Left renal cortex interstitium (tissue), 4 donors: ENCODE measurements around the gene UCMA. TPM values are rescaled to one million over a fixed set of nuclear protein-coding genes. Genes with fewer than 3 reads are reported as not detected.
"Not testable (repeated sequence)": the region's sequence is repeated elsewhere in the genome, so short reads cannot be mapped to it uniquely, and the experiment has no call there.

Experiments
- DNase-seq, 4 donors: peaks; one replicate each; pipeline ENCODE4 v3.0.0-alpha.2; 2013; ENCODE audit warnings: low read depth in 4 of 4, low spot score in 2 of 4, missing footprints in 1 of 4
- polyA plus RNA-seq, 4 donors: library from polyadenylated mRNA; unstranded; fragments of 120-200 nt; gene quantifications; one replicate each; pipeline ENCODE4 v1.2.1, GENCODE V29; 2013; ENCODE audit not compliant: insufficient read length in 4 of 4

The UCMA gene, protein sequence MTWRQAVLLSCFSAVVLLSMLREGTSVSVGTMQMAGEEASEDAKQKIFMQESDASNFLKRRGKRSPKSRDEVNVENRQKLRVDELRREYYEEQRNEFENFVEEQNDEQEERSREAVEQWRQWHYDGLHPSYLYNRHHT
- polyA plus RNA-seq, result not detected

DNA sequence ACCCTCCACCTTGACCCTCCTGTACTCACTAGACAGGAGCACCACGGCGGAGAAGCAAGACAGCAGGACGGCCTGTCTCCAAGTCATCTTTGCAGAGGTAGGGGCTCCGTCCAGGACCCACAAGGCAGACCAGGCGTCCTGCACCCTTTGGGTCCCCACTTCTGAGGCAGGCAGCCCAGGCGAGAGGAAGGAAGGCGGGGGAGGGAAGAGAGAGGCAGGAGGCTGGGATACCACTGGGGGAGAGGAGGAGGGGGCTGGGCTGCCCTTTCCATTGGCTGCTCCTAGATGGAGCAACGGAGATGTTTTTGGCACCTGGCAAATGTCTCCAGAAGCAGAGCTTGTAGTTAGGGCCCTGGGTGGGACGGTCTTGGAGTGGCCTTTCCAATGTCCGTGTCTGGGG, at the start of gene UCMA:
UCMA (minus strand) TSS at position 203 of the 400 bp plus-strand sequence; CDS start at position 87, 116 bp downstream.
- DNase-seq, result no peak

DNA sequence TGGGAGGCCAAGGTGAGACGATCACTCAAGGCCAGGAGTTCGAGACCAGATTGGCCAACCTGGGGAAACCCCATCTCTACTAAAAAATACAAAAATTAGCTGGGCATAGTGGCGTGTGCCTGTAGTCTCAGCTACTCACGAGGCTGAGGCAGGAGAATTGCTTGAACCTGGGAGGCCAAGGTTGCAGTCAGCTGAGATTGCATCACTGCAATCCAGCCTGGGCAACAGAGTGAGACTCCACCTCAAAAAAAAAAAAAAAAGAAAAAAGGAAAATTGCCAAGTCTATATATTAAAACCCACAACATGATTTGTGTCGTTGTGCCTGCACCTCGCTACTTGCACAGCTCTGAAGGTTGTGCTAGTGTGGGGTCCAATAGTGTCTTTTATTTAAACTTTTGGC, 48.2 kb upstream of the UCMA start:
- DNase-seq, result not testable (repeated sequence)

DNA sequence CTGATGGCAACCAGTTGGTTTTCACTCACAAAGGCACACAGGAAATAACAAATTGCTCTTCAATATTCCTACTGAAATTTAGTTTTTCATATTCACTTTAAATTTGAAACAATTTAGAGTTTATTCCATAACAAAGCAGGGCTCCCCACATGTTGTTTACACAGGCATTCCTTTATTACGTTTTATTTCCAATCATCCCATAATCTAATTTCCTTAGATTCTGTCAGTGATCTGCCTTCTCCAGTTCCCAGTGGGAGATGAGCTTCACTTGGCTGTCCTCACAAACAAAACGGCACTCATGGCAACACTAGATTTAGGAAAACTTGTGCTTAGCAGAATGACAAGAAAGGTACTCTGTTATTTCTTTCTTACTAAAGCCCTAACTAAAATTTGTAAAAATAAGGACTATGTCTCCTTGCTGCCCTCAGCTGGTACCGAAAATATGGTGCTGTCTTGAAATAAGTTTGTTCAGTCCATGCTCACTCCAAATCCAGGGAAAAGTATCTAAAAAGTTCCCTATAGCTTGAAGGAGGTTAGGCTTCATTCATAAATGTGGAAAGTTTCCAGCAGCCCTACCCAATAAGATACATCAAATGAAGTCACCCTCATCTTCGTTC, 42.7 kb upstream of the UCMA start:
- no peak for DNase-seq

DNA sequence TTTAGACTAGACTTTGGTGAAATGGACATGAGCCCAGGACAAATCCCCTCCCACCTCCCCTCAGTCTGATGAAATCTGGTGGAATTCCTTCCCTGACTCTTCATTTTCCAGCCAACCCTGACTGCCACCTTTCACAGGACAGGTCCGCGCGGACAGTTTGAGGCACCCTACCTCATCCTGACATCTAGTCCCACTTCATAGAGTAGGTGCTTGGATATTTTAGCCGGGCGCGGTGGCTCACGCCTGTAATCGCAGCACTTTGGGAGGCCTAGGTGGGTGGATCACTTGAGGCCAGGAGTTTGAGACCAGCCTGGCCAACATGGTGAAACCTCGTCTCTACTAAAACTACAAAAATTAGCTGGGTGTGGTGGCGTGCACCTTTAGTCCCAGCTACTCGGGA, 42.0 kb upstream of the UCMA start:
- DNase-seq, result not testable (repeated sequence)

DNA sequence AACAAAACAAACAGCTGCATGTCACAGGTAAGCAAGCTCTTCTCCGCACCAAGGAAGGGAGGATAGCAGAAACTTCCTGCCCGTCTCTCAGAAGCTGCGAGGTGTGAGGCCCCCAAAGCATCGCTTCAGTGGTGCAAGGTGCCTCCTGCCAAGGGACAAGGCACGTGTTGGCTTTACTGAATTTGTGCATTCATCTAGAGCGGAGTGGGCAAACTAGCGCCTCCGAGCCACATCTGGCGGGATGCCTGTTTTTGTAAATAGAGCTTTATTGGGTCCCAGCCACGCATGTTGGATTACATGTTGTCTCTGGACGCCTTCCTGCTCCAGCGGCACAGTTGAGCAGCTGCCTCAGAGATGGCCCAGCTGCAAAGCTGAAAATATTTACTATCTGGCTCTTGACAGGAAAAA, 38.0 kb upstream of the UCMA start:
- peak in 3 of 4 donors; percentile 34 to 68 (median 57) for DNase-seq

DNA sequence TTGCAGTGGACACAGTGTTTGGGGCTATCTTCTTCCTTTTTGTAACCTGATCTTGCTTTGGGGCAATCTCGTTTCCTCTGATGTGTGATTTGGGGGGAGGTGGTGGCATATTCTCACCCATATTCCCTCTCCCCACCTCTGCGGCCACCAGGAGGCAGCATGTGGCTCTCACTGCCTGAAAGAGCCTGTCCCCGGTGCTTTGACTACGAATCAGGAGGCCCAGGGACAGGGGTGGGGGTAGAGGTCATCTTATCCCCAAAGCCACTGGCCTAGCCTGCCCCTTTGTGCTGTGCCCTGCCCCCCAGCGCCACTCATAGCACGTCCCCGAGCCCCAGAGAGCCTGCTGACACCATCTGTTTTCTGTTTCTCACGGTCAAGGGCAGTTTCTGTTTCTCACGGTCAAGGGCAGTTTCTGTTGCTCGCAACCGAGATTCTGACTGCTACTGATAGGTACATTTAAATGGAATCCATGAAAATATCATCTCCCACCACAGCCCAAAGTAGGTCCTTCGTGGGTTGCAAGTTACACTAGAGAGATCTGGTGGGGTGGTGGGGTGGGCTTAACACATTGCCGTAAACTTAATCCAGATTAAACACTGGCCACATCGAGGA, 37.5 kb upstream of the UCMA start:
- no peak for DNase-seq

DNA sequence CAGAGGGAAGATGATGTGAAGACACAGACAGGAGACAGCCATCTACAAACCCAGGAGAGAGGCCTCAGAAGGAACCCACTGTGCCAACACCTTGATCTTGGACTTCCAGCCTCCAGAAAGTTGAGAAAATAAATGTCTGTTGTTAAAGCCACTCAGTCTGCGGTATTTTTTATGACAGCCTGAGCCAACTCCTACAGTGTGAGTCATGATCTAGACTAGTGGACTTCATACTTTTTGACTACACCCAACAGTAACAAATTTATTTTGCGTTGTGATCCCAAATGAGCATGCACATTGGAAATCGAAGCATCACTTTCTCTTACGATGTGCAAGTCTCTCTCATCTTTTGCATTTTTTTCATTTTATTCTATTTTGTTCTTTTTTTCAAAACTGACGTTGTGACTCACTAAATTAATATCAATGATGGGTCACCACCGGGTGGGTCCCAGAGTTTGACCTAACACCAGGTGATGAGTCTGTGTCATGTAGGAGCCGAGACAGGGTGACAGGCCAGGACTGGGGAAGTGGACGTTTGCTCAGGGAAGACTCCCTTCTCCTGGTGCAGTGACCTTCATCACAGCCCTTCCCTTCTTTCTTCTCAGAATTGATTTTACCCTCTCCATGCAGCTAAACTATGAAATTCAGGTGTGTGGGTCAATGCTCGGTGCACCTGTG, 36.8 kb upstream of the UCMA start:
- DNase-seq, result no peak

DNA sequence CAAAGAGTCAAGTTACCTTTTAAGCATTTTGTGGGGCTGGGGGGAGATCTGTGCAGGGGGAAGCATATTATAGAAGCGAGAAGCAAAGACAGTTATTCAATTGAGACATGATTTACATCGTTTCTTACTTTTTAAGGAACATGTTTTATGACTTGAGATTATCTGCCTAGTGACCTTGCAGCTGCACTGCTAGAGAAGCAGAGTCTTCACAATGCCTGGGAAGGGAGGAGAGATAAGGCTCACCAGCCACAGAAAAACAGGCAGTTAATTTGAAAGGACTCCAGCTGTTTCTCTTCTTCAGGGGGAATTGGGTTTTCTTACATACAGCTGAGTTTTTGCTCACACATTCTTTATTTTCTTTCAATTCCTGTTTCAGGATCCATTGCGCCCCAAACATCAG, 34.7 kb upstream of the UCMA start:
- DNase-seq, result peak in 2 of 4 donors; percentile 53 to 58

DNA sequence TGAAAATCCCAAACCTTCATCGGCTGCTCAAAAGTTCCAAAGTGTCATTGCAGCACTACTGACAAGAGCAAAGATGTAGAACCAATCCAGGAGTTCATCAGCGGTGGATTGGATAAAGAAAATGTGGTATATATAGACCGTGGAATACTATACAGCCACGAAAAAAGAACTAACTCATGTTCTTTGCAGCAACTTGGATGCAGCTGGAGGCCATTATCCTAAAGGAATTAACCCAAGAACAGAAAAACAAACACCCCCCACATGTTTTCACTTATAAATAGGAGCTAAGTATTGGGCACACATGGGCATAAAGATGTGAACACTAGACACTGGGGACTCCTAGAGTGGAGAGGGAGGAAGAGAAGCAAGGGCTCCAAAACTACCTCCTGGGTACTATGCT, 34.1 kb upstream of the UCMA start:
- no peak for DNase-seq

DNA sequence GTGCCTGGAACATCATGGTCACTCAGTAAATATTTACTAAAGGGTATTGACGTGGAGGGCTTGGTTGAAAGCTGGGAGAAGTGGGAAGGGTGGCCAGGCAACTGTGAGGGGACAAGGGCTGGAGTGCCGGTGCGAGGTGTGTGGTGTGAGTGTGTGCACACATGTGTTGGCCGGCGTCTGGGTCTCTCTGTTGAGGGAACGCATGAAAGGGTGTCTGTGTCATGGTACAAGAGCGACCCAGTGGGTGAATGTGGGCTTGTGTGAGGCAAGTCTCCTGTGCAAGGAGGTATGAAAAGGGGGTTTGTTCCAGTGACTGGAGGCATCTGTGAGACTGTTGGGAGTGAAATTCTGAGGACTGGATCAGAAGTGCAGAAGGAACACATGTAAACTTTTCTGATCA, 29.4 kb upstream of the UCMA start:
- no peak for DNase-seq

DNA sequence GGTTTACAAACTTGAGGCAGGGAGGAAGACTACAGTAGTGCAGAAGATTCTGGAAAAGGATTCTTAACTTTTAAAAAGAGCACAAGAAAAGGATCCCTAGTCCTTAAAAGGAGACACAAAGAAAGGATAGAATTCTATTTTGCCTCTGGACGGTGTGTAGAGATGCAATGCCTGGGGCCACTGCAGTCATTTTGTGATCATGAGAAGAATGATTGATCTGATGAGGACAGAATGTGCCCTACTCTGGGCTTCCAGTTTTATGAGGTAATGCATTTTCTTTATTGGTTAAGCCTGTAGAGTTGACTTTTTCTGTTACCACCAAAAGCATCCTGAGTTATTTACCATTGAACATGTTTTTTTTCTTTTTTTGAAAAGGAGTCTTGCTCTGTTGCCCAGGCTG, 28.3 kb upstream of the UCMA start:
- DNase-seq, result no peak

DNA sequence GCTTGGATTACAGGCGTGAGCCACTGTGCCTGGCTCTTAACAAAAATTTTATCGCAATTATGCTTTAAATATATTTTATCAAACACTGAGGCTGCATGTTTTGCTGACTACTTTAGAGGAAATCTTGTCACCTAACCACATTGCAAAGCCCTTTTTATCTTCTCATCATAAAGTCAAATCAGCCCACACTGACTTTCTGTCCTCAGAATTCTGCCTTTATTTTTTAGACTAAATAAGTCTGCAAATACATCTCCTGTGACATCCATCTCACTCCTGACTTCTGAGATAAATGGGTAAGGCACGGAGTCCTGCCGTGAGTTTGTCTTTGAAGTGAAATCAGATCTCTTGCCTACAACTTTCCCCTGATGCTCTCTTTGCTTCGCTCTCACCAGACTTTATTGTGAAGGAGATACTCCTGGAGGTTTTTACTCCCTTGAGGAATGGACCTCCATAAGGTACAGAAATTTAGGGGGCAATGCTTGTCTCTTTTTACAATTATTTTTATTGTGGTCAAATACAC, 23.5 kb upstream of the UCMA start:
- no peak for DNase-seq

DNA sequence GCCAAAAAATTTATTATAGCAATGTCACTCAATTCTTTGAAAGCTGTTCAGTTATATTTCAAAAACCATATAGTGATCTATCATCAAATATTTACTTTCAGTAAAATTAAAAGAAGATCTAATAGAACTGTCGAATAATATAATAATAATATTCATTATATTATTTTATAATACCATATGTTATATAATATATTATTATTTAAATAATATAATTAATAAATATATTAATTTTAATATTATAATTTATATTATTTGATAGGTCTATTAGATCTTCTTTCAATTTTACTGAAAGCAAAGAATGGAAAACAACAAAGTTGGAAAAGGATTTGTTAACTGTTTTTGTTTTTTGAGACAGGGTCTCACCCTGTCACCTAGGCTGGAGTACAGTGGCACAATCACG, 22.5 kb upstream of the UCMA start:
- no peak for DNase-seq

DNA sequence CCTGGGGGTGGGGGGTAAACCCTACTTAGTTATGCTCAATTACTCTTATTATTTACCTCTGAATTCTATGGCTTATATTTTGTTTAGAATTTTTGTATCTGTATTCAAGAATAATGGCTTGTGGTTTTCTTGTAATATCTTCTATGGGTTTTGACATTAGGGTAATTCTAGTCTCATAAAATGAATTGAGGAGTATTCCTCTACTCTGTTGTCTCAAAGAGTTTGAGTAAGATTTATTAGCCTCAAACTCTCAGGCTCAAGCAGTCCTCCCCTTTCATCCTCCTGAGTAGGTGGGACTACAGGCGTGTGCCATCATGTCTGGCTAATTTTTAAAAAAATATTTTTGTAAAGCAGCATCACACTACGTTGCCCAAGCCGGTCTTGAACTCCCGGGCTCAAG, 19.6 kb upstream of the UCMA start:
- DNase-seq, result no peak

DNA sequence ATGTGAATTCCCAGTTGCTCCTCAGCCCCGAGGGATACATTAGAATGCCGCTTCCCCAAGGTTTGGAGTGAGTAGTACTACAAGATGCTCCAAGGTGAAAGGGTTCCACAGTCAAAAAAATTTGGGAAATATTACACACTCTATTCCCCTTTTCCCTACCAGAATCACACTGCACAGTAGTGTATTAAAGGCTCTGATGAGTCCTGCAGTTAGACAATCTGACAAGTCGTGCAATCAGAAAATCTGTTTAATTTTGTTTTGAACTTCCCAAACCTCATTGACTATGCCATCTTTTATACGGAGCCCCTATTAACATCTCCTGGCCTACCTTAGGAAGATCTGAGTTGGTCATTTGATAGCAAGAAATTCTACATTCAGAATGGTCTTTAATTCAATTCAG, 13.6 kb upstream of the UCMA start:
- no peak for DNase-seq

DNA sequence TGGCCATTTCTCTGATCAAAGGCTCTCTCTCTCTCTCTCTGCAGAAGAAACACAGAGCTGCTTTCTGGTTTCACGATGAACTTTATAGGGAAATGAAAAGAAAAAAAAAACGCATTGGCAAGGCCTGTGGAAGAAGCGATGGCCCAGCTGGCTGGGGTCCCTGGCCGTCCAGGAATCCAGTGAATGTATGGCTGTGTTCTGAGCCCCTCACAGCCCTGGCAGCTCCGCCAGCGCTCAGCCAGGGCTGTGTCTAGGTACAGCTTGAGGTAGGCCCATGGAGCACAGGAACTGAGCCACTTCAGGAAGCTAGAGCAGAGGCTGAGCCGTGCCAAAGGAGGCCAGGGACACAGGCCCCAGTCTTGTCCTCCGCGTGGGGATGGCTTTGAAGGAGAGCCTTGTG, 13.1 kb upstream of the UCMA start:
- DNase-seq, result no peak

DNA sequence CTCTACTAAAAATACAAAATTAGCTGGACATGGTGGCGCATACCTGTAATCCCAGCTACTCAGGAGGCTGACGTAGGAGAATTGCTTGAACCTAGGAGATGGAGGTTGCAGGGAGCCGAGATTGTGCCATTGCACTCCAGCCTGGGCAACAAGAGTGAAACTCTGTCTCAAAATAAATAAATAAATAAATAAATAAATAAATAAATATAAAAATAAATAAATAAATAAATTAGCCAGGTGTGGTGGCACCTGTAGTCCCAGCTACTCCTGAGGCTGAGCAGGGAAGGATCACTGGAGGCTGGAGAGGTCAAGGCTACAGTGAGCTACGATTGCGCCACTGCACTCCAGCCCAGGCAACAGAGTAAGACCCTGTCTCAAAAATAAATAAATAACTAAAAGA, 8.1 kb upstream of the UCMA start:
- DNase-seq, result not testable (repeated sequence)

DNA sequence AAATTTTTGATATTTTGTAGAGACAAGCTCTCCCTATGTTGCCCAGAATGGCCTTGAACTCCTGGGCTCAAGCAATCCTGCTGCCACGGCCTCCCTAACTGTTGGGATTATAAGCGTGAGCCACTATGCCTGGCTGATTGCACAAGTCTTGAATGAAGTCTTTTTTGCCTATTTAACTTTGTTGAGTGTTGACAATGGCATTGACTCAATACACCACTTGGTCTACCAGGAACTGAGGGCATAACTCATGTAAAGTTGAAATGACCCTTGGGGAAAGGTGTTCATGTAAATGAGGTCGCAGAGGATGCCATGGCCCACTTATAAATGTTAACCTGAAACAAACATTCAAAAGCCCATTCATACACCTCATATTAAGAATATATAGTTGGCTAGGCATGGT, 7.4 kb upstream of the UCMA start:
- no peak for DNase-seq

DNA sequence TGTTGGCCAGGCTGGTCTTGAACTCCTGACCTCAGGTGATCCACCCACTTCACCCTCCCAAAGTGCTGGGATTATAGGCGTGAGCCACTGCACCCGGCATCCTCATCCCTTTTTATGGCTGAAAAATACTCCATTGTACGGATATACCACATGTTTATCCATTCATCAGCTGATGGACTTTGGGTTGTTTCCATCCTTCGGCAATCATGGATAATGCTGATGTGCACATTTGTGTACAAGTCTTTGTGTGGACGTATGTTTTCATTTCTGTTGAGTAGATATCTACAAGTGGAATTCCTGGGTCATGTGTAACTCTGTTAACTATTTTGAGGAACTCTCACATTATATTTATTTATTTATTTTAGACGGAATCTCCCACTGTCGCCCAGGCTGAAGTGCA, 5.7 kb upstream of the UCMA start:
- no peak for DNase-seq

DNA sequence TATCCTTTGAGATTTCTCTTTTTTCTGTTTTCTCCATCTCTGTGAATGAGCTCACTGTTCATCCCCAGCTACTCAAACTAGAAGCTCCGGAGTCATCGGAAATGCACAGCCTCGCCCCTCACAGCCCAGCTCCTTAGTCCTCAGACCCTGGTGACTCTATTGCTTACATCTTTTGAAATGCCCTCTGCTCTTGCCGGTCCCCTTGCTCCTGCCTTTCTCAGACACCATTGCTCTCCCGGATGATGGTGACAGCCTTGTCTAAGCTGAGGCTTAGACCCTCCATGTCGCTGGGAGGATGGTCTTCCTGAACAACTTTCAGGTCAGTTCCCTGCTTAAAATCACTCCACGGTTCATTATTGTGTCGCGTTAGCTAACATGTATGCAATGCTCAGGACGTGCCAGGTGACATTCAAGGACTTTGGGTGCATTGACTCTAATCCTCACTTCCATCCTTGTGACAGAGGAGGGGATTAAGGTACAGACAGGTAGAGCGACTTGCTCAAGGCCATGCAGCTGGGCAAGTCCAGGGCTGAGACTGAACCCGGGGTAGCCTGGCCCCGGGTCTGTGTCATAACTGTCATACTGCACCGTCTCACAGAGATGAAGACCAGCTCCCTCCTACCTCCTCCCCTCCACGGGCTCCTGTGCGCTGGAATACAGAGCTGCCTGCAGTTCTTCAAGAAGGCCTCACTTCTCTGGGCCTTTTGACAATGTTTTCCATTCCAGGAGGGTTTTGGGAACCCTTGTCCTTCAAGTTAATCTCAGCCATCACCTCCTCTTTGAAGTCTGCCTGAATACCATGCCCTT, 4.3 kb upstream of the UCMA start:
- no peak for DNase-seq

DNA sequence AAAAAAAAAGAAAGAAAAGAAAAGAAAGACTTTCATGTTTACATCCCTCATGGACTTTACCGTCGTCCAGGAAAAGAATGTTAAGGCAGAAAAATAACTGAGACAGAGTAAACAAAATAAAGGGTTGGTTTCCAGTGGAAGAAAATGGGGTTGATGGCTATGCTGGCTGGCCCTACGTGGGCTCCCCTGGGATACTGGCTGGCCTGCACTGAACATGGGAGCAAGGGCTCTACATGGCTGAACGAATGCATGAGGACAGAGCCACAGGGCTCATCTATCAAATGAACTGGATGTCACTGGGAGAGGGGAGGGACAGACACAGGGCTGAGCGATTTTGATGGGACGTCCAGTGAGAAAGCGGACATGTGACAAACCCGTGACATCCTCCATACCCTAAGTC, 2.5 kb upstream of the UCMA start:
- no peak for DNase-seq
